GM12878 (cell line): ENCODE measurements around the gene NCAM1.

Experiments used
- EGR1 ChIP-seq, 2 experiments: IDR thresholded peaks; 1 replicate in 1 of 2; 2 replicates in 1 of 2; pipeline ENCODE4 v1.6.1; 2011 to 2012; ENCODE audit warnings: low read depth in 2 of 2, low read length in 2 of 2, borderline replicate concordance in 1 of 2, mild to moderate bottlenecking in 1 of 2, moderate library complexity in 1 of 2
- EZH2 ChIP-seq: IDR thresholded peaks from 2 replicates; pipeline ENCODE4 v1.6.1; 2012; ENCODE audit warnings: low read depth, mild to moderate bottlenecking, control low read depth, inconsistent platforms, low read length, borderline replicate concordance; ENCODE audit not compliant: control insufficient read depth
- POLR2A ChIP-seq: IDR thresholded peaks from 2 replicates; pipeline ENCODE4 v1.6.1; 2011; ENCODE audit warnings: low read depth, mild to moderate bottlenecking, low read length
- TF ChIP-seq, protein P1 (sequence below), 3 experiments: IDR thresholded peaks in 2 of 3; conservative IDR thresholded peaks in 1 of 3; 2 replicates each; pipeline ENCODE4 v1.5.1; 2011; ENCODE audit warnings: low read depth in 3 of 3, low read length in 3 of 3, mild to moderate bottlenecking in 3 of 3, control low read depth in 2 of 3, moderate library complexity in 2 of 3, inconsistent platforms in 1 of 3, mixed read lengths in 1 of 3; ENCODE audit not compliant: control insufficient read depth in 2 of 3, insufficient read depth in 1 of 3; ENCODE audit errors: extremely low read depth in 1 of 3

DNA sequence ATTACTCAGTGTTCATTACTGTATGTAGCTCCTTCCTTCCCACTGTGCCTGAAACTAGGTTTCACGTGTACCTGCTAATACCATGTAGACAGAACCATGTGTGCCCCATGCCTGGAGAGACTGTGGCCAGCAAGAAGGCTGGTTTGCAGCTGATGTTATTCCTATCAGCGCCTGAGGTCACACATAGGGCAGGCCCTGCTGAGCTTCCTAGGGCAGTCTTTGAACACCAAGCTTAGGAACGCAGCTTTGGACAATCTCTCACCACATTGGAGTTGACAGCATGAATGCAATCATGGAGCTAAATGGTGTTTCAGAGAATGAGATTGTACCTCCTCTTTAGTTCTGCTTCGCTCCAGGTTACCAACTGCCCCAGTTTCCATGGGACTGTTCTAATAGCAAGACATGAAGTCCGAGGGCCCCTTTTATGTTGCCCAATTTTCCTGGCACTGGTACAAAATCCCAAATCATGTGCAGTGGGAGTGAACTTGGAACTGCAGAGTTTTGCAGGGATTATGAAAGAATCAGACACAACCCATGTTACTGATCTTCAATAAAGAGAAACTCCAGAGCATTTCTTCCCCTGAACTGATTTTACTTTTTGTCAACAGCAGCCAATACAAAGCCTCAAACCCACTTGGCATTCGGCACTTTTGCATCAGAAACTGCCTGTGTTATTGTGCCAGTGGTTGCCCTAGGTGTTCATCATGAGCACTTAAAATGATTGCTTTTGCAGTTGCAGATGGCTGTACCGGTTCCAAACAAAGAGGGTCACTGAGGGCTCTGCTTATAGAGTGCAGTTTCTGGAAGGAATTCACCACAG is 199.0 kb downstream of the NCAM1 start:
- no peak for TF ChIP-seq EGR1 (IDR thresholded peaks at IDR 0.05; ENCODE audit: borderline replicate concordance in 1 of 2, low read depth in 2 of 2, low read length in 2 of 2)
- no peak for TF ChIP-seq POLR2A
- TF ChIP-seq EZH2, result no peak
- TF ChIP-seq, protein P1, sequence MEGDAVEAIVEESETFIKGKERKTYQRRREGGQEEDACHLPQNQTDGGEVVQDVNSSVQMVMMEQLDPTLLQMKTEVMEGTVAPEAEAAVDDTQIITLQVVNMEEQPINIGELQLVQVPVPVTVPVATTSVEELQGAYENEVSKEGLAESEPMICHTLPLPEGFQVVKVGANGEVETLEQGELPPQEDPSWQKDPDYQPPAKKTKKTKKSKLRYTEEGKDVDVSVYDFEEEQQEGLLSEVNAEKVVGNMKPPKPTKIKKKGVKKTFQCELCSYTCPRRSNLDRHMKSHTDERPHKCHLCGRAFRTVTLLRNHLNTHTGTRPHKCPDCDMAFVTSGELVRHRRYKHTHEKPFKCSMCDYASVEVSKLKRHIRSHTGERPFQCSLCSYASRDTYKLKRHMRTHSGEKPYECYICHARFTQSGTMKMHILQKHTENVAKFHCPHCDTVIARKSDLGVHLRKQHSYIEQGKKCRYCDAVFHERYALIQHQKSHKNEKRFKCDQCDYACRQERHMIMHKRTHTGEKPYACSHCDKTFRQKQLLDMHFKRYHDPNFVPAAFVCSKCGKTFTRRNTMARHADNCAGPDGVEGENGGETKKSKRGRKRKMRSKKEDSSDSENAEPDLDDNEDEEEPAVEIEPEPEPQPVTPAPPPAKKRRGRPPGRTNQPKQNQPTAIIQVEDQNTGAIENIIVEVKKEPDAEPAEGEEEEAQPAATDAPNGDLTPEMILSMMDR (IDR thresholded peaks at IDR 0.05 in 2 of 3, conservative IDR thresholded peaks at IDR 0.05 in 1 of 3; ENCODE audit: control insufficient read depth in 2 of 3, extremely low read depth in 1 of 3, insufficient read depth in 1 of 3, low read depth in 3 of 3, low read length in 3 of 3), result no peak
